NCI-H2171 (cell line): ENCODE results near the gene ENTHD1.

Experiments used
- DNase-seq: peaks from one replicate; lab custom pipeline; 2025; lab: John Stamatoyannopoulos, UW

ENTHD1 gene

GRCh38 chr22:39893526-39893925 lies at the start of gene ENTHD1:
Gene ENTHD1 (minus strand): TSS chr22:39893760. CDS start chr22:39887748, 6,012 bp downstream.
- DNase-seq, result no peak

GRCh38 chr22:39943337-39943736 lies 49.8 kb upstream of the ENTHD1 start:
- no peak for DNase-seq

- no peak for DNase-seq
Measured at GRCh38 chr22:39942439-39943230, 49.1 kb upstream of the ENTHD1 start.

- no peak for DNase-seq
Measured at GRCh38 chr22:39941601-39942000, 48.0 kb upstream of the ENTHD1 start.

- no peak for DNase-seq
Measured at GRCh38 chr22:39940757-39941305, 47.3 kb upstream of the ENTHD1 start.

- DNase-seq, result no peak
Measured at GRCh38 chr22:39939830-39940229, 46.3 kb upstream of the ENTHD1 start.

- no peak for DNase-seq
Measured at GRCh38 chr22:39938509-39939111, 45.0 kb upstream of the ENTHD1 start.

GRCh38 chr22:39937906-39938305 lies 44.3 kb upstream of the ENTHD1 start:
- DNase-seq, result no peak

GRCh38 chr22:39936523-39937145 lies 43.1 kb upstream of the ENTHD1 start:
- DNase-seq, result no peak

GRCh38 chr22:39935612-39936011 lies 42.1 kb upstream of the ENTHD1 start:
- no peak for DNase-seq

- no peak for DNase-seq
Measured at GRCh38 chr22:39935116-39935515, 41.6 kb upstream of the ENTHD1 start.

- no peak for DNase-seq
Measured at GRCh38 chr22:39933741-39934140, 40.2 kb upstream of the ENTHD1 start.

- no peak for DNase-seq
Measured at GRCh38 chr22:39932918-39933649, 39.5 kb upstream of the ENTHD1 start.

GRCh38 chr22:39932166-39932565 lies 38.6 kb upstream of the ENTHD1 start:
- no peak for DNase-seq

- DNase-seq, result no peak
Measured at GRCh38 chr22:39931251-39931650, 37.7 kb upstream of the ENTHD1 start.

GRCh38 chr22:39928536-39929520 lies 35.3 kb upstream of the ENTHD1 start:
- no peak for DNase-seq

- DNase-seq, result no peak
Measured at GRCh38 chr22:39927544-39927943, 34.0 kb upstream of the ENTHD1 start.

GRCh38 chr22:39926753-39927152 lies 33.2 kb upstream of the ENTHD1 start:
- no peak for DNase-seq

- DNase-seq, result no peak
Measured at GRCh38 chr22:39925909-39926679, 32.5 kb upstream of the ENTHD1 start.

GRCh38 chr22:39925273-39925672 lies 31.7 kb upstream of the ENTHD1 start:
- no peak for DNase-seq
